NCI-H748 (cell line): Measurements from ENCODE around the gene VAV2.
A peak's percentile ranks its signal among the peaks of the same experiment; 100 is the strongest.

Experiments used
- DNase-seq: peaks from one replicate; lab custom pipeline; 2025; ENCODE audit not compliant: unreplicated experiment; lab: John Stamatoyannopoulos, UW

The VAV2 gene

DNA sequence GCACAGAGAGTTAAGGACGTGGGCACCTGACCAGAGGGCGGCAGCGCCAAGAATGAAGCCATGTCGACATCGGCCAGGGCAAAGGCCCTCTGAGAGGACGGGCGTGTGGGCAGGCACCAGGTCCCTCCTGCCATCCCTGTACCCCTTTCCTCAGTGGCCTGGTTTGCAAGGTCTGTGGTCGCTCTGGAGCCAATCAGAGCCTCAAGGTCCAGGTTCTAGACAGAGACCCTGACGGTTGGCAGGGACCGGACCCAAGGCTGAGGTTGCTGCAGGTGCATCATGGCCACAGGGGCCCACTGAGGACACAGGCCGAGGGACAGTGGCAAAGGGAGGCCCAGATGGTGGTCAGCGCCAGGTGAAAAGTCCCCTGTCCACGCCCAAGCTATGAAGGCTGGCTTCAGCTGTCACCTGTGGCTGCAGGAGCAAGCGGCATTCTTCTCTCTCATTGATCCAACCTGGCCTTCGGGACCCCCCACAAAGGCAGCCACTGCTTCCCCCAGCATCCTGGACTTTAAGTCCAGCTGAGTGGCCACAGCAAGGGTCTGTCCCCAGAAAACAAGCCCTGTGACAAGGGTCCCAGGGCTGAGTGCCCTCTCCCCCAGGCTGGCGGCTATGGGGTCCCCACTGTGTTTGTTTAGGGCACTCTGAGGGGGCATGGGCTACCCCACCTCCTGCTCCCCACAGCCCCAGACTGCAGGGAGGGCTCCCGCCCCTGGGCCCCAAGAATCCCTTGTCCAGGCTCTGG, 48.9 kb downstream of the VAV2 start:
- no peak for DNase-seq

DNA sequence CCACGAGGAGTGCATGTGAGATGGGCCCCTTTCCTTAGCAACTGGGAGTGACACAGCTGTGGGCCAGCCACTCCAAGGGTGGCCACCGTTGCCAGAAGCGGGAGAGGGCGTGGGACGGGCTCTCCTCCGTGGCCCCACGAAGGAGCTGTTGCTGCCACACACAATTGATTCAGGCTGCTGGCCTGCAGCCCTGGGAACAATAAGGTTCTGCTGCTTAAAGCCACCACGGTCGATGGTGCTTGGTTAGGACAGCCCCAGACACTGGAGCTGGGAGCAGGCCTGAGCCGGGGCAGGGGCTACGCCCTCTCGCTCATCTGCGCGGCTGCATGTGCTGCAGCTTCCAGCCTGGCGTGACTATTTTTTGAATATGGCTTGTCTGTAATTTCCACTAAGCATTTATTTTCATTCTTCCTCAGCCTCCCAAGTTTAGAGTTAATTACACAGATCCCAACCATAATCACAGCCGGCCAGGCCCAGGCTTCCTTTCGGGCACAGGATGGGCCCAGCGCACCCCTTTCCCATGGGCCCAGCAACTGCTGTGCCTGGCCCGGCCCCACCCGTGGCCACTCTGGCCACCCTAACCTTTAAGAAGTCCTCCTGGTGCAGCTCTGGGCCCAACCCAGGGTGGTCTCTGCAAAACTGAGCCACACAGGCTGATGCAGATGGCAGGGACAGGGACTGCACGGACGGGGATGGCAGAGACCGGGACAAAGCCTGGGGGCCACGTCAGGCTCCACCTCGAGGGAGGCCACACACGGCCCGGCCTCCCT, 49.7 kb downstream of the VAV2 start:
- DNase-seq = no peak

DNA sequence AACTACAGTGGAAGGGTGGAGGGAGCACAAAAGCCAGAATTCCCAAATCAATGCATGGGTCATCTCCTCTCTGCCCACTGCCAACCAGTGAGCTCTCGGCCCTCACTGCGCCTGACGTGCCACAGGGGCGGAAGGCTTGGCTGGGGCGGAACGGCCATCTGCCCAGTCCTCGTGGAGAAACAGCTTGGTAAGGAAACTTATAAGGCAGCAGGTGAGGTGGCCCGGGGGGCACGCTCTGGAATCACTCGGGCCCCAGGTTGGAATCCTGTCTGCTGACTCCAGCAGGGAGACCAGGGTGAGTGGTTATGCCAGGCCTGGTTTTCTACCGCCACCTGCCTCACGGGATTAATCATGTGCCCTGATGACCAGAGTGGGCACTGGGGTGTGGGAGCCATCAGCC, 52.3 kb downstream of the VAV2 start:
- DNase-seq = no peak

DNA sequence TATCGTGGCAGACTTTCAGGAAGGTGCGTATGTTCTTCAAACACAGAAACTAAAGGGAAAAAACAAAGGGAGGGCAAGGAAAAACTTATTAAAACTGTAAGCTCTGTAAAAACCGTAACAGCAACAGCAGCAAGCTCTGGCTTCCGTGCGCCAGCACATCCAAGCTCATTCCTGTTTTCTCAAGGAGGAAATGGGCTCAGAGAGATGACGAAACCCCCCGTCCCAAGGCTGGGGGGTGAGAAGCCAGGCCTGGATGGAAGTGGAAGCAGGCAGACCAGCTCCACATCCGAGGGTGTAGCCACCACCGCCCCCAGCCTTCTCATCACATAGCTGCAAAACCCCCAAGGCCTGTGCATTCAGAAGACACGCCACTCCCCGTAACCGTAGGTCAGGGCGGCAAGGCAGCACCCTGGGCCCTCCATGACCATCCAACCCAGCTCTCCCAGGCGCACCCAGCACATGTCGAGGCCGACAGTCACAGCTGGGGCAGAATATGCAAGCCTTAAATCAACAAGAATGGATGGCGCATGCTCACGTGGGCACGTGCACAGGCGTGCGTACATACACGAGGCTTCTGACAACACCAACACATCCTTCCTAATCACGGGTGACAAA, 52.8 kb downstream of the VAV2 start:
- no peak for DNase-seq

DNA sequence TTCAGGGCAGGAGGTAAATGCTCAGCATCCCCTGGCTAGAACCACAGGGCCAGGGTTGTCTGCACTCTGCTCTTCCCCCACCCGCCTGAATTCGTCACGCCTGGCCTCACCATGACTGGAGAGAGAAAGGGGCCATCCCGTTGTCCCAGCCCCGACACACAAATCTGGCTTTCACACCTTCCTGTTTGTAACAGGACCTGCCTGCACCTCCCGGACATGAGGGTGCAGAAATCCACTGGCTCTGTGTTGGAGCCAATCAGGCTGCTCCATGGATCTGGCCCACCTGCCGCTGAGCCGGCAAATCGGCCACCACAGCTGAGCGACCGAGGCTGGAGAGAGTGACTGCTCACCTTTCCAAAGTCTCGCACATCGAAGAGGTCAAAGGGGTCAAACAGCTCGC, 53.4 kb downstream of the VAV2 start:
- no peak for DNase-seq

DNA sequence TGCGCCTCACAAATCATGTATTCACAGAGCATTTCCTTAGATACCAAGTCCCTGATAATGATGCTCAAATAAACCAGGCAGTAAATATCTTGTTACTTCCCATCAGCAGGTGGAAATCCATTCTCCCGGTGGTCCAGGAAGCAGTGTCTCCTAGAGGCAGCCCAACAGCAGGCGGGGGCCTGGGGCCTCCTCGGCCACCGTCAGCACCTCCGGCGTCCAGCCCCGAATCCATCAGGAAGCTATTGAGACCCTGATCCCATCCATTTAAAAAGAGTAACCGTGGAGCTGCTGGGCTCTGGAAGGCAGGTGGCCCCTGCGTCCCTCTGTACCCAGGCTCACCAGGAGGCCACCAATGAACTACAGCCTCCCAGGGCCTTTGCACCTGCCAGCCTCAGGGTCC, 54.0 kb downstream of the VAV2 start:
- no peak for DNase-seq

DNA sequence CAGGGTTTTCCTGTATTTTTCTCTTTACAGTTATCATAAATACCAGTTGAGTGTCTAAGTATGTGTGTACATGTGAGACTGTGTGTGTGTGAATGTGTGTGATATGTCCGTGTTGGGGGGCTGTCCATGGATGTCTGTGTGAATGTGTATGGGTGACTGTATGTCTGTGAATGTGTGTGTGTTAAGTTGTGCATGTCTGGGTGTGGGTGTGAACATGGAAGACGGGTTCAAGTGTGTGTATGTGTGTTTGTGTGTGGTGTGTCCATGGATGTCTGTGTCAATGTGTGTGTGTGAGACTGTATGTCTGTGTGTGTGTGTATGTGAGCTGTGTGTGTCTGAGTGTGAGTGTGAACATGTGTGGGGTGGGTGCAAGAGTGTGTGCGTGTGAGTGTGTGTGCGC, 55.0 kb downstream of the VAV2 start:
- DNase-seq = no peak

DNA sequence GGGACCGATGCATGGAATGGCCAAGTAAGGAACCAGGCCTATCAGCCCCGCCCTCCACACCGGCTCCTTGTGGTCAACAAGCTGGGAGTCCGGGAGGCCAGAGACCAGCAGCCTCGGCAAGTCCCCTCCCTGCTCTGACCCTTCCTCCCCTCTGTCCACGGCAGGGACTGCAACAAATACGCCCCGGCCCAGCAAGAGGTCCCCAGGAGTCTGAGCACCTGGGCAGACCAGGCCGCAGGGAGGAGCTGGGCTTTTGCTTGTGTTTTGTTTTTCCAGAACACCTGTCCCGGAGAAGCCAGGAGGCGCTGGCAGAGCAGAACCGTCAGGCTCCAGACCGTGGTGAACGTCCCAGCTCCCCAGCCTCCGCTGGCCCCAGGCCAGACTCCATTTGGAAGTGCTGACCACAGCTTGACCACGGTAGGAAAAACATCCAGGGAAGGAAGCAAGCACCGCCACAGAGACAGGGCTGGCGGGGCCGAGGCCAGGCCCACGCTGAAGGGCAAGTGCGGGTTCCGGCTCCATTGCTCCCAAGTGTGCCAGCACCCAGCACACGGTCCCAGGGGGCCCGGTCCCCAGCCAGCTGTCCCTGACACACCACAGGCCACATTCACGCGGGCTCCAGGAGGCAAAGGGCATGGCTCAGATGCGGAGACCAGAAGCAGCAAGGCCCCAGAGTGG, 56.7 kb downstream of the VAV2 start:
- peak; percentile 20 for DNase-seq

DNA sequence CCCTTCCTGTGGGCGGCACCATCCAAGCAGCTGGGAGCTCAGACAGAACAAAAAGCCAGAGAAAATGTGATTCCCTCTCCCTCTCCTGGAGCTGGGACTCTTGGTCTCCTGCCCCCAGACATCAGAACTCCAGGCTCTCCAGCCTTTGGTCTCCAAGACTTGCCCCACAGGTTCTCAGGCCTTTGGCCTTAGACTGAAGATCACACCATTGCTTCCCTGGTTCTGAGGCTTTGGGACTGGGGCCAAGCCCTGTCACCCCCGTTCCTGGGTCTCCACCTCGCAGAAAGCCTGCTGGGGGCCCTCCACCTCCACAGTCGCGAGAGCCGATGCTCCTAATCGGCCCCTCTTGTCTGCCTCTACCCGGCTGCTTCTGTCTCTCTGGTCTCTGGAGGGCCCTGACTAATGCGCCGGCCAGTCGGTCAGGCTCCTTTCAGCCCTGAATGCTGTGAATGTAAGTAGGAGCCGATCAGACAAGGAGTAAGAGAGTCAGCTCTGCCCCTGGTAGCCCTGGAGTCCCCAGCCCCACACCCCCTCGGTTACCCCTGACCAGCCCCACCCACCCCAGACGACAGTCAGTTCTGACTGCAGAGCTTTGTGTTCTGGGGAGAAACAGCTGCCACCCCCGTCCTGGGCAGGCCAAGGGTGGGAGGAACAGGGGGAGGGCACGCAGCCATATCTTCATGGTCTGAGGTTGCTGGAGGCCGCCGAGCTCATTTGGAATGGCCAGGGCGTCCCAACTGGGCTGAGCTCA, 57.5 kb downstream of the VAV2 start:
- peak; percentile 37 for DNase-seq

DNA sequence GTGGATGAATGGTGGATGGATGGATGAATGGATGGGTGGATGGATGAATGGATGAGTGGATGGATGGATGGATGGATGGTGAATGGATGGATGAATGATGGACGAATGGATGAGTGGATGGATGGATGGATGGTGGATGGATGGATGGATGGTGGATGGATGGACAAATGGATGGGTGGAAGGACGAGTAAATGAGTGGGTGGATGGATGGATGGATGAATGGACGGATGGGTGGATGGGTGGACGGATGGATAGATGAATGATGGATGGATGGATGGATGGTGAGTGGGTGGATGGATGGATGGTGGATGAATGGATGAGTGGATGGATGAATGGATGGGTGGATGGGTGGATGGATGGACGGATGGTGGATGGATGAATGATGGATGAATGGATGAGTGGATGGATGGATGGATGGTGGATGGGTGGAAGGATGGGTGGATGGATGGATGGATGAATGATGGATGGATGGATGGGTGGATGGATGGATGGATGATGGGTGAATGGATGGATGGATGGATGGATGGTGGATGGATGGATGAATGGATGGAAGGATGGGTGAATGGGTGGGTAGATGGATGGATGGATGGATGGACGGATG, 58.6 kb downstream of the VAV2 start:
- no peak for DNase-seq

DNA sequence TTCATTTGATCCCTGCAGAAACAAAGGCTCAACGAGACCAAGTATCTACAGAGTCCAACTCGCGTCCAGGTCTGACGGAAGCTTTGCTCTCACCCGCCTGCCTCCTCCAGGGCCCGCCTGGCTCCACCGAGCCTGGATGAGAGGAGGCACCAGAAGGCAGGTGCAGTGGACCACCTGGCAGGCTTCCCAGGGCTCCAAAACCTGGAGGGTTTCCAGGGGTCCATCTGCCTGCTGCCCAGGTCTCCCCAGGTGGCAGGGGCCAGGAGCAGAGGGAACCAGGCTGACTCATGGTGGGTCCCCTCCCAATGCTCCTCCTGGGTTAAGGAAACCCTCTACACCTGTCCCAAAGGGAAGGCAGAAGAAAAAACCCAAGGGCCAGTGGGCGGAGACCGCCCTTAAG, 59.5 kb downstream of the VAV2 start:
- DNase-seq = no peak

DNA sequence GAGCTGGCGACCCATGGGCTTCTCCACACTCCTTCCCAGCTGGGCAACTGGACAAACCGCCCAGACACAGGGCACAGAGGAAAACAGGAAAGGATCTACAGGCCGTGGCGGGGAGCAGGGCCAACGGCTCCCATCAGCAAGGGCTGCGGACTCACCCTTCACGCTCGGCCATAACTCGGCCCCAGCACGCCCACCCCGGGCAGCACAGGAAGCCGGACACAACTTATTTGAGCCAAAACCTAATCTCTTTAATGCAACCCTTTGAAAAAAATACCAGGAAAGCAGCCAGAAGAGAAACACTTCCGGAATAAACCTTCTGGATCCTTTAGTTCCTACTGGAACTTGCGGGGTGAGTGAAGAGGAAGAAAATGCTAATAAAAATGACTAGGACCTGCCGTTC, 59.9 kb downstream of the VAV2 start:
- DNase-seq = no peak

DNA sequence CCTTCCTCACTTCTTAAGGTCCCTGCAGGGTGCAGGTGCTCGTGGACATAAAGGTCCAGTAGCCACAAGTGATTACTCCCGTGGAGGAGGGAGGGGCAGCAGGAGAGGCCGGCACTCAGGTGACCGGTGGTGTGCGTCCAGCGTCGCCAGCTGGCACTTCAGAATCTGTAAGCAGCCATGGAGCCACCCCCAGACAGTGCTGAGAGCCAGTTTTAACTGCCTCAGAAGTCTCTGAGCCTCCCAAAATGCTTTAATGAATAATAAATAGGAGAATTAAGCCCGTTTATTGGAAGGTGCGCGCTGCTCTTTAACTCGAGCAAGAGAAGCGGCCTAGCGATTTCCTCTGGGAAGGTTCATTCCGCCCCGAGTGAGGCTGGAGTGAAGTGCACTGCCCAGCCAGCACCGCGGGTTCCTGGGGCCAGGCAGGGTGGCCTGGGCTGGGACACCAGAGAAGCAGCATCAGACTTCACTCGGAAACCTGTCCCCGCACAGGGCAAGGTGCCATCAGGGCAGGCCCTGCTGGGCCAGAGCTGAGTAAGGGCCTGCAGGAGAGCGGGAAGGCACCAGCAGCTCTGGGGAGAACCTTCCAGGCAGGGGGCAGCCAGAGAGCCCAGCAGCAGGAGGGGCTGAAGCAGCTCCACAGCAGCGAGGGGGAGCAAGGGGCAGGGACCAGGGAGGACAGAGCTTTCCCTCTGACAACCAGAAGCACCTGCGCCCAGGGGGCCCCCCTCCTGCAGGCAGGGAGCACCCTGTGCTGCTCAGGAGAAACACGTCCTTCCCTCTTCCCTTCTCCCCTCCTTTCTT, 61.2 kb downstream of the VAV2 start:
- peak; percentile 71 for DNase-seq

DNA sequence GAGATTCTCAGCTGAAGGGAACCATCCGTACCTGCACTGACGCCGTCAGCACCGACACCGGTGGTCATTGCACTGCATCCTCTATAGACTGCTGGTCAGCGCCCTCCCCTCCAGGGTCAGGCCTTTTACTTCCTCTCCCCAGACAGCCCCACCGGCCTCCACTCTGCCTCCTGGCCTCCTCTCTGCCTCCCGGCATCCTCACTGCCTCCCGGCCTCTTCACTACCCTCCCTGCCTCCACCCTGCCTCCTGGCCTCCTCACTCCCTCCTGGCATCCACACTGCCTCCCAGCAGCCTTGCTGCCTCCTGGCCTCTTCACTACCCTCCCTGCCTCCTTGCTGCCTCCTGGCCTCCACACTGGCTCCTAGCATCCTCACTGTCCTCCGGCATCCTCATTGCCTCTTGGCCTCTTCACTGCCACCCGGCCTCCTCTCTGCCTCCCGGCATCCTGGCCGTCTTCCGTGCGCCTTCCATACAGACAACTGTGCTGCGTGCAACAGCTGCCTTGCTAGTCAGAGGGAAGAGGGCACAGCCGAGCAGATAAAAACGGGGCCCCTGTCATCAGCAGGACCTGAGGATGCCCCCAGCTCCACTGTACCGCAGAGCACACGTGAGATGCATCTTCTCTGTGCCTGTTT, 62.0 kb downstream of the VAV2 start:
- no peak for DNase-seq

DNA sequence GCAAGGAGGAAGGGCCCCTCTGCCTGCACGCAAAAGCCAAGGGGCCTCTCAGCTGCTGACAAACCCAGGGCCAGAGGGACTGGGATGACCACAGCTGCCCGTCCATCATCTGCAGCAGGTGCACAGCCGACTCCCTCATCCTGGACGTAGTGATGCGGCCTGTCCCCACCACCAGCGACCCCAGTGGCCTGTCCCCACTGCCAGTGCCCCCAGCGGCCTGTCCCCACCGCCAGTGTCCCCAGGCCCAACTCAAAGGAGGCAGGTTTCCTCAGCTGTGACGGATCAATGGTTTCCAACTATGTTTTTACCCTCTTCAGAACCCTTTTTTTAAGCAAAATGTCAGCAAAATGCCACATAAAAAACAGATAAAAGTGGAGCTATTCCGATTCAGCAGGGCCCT, 62.5 kb downstream of the VAV2 start:
- DNase-seq = no peak

DNA sequence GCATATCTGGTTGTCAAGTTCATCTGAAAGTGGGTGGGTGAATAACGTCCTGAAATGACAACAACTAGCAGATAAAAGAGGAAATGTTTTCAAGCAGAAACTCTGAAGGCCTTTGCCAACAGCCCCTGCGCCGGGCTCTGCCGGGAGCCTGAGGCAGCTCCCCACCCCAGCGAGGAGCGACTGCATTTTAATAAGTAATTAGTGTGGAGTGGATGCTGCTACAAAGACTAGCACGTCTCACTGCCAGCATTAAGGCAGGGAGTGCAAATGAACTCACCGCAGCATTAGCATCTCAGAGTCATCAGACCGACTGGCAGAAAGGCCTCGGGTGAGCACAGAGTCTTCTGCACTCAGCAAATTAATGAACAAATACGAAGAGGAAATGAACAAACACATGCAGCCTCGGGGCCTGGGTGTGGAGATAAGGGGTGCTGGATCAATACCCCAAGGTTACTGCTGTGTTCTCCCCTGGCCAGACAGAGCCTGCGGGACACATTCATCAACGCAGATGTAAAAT, 63.8 kb downstream of the VAV2 start:
- DNase-seq = no peak

DNA sequence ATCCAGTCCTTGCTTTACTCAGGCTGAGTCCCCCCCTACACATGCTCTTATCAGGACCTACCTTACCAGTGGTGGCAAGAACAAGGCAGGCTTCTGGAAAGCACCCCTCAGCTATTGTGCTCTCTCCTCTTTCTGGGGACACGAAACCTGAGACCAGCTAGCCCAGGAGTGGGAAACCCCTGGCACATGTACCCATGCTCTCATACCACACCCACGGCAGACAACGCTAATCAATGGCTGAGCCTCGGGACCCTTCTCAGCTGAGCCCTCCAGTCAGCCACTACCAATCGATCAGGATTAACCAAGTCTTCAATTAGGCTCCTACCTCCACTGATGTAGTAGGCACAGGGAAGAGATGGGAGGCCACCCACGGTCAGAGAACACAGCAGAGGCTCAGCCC, 65.1 kb downstream of the VAV2 start:
- no peak for DNase-seq

DNA sequence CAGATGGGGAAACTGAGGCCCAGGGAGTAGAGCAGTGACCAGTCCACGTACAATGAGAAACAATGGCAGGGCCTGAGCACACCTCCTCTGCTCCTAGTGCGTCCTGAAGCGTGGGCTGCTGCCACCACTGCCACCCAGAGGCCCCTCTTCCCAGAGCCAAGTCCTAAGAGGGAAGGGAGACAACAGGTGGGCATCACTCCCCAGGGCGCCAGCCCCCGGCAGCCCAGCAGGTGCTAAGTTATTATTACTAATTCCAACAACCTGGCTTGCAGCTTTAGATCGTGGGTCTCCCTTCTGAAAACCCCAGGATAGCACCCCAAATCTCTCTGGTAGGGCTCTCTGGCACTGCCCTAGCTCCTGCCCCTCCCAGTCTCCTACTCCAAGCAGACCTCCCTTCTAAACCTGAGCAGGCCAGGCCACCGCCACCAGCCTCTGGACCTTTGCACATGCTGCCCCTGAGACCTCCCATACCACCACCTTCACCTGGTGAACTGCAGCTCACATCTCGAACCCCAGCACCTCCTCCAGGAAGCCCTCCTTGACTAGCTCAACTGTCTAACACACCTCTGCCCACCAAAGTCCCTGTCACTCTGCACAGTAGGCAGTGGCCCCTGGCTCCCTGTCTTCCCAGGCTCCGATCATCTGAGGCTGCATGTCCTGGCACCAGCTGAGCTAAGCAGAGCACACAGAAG, 65.8 kb downstream of the VAV2 start:
- DNase-seq = no peak
